Astrocyte (in vitro differentiated cells and primary cell): ENCODE data around the gene CACHD1.

ENCODE experiments used
- CTCF ChIP-seq: IDR thresholded peaks from 2 replicates; pipeline ENCODE4 v1.5.1; 2011; ENCODE audit warnings: low read depth, mild to moderate bottlenecking, inconsistent platforms, low read length, moderate library complexity; ENCODE audit not compliant: insufficient read depth
- EZH2 ChIP-seq: IDR thresholded peaks from 2 replicates; pipeline ENCODE4 v1.6.1; 2012; ENCODE audit warnings: mild to moderate bottlenecking, low read length, inconsistent platforms; ENCODE audit not compliant: insufficient read depth

GRCh38 chr1:64474665-64475439, 4.9 kb downstream of the CACHD1 start:
- TF ChIP-seq CTCF (no peak), EZH2 (no peak)
